GM12892 (cell line): ENCODE results near the gene NCR2.

ENCODE experiments used
- POLR2A ChIP-seq: IDR thresholded peaks from 2 replicates; pipeline ENCODE4 v1.6.1; 2011; ENCODE audit warnings: low read depth, low read length, control low read depth
- TAF1 ChIP-seq: IDR thresholded peaks from 2 replicates; pipeline ENCODE4 v1.6.1; 2011; ENCODE audit warnings: low read depth, mild to moderate bottlenecking, control low read depth, low read length, borderline replicate concordance

DNA sequence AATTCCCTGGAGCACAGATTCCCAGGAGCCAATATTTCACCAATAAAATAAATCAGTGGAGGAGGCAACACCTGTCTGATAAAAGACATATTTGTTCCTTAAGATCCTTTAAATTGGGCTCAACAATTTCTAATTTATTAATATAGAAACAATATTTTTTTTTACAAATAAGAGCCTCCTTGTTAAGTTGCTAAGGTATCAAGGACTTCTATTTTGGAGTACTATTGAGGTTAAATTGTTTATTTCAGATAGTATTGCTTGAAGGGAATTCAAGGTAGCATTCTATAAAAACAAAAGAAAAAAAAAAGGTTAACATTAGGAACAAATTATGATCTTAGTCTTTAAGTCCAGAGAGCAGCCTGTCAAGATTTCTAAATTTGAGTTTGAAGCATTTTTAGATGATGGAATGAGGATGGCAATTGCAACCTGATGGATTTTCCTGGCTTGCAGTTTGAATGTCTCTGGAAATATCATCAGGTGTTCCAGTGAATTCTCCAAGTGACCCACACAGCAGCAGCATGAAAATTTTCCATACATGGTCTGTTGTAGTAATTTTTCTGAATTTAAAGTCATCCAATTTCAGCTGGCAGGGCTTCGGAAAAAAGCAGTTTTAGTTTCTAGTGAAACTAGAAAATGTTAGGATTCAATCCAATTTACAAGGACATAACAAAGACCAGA lies 19.3 kb upstream of the NCR2 start:
- TF ChIP-seq TAF1 (no peak), POLR2A (no peak)
